Trophoblast cell (in vitro differentiated cells and primary cell): ENCODE measurements around the gene CD3G. TPM values are rescaled to one million over a fixed set of nuclear protein-coding genes. Genes with fewer than 3 reads are reported as not detected.

Source experiments
- DNase-seq, 2 donors: peaks; one replicate each; pipeline ENCODE4 v3.0.0-alpha.2; 2016
- H2AFZ ChIP-seq: 2 replicates; pipeline ENCODE4 v1.6.1; 2013; ENCODE audit warnings: low read length, moderate library complexity, mild to moderate bottlenecking; ENCODE audit not compliant: insufficient read depth, poor library complexity
- H2AK5ac ChIP-seq: 2 replicates; pipeline ENCODE4 v1.6.1; 2013; ENCODE audit warnings: mild to moderate bottlenecking, low read length
- H2BK120ac ChIP-seq: 2 replicates; pipeline ENCODE4 v1.6.1; 2013; ENCODE audit warnings: low read length, mild to moderate bottlenecking, moderate library complexity; ENCODE audit not compliant: insufficient read depth, poor library complexity
- H2BK12ac ChIP-seq: 2 replicates; pipeline ENCODE4 v1.6.1; 2013; ENCODE audit warnings: mild to moderate bottlenecking, low read length, moderate library complexity
- H2BK5ac ChIP-seq: 2 replicates; pipeline ENCODE4 v1.6.1; 2013; ENCODE audit warnings: low read length, low read depth, moderate library complexity, mild to moderate bottlenecking; ENCODE audit not compliant: poor library complexity
- H3K14ac ChIP-seq: 2 replicates; pipeline ENCODE4 v1.6.1; 2013; ENCODE audit warnings: mild to moderate bottlenecking, low read length
- H3K18ac ChIP-seq: 2 replicates; pipeline ENCODE4 v1.6.1; 2013; ENCODE audit warnings: mild to moderate bottlenecking, low read length
- H3K23ac ChIP-seq: 2 replicates; pipeline ENCODE4 v1.6.1; 2013; ENCODE audit warnings: low read length
- H3K27ac ChIP-seq: 2 replicates; pipeline ENCODE4 v1.5.1; 2013; ENCODE audit warnings: low read depth, mild to moderate bottlenecking, inconsistent platforms, low read length, moderate library complexity
- H3K27me3 ChIP-seq: 2 replicates; pipeline ENCODE4 v1.6.1; 2013; ENCODE audit warnings: inconsistent platforms, mild to moderate bottlenecking, low read length, moderate library complexity; ENCODE audit not compliant: insufficient read depth
- H3K36me3 ChIP-seq, 2 experiments: 1 replicate in 1 of 2; 2 replicates in 1 of 2; pipeline ENCODE4 v1.6.1; 2013; ENCODE audit warnings: low read length in 2 of 2, mild to moderate bottlenecking in 2 of 2, moderate library complexity in 1 of 2; ENCODE audit not compliant: insufficient read depth in 2 of 2, control insufficient read depth in 1 of 2
- H3K4ac ChIP-seq: 2 replicates; pipeline ENCODE4 v1.6.1; 2013; ENCODE audit warnings: low read depth, mild to moderate bottlenecking, low read length, moderate library complexity
- H3K4me1 ChIP-seq, 2 experiments: 1 replicate in 1 of 2; 2 replicates in 1 of 2; pipeline ENCODE4 v1.6.1; 2013; ENCODE audit warnings: low read length in 2 of 2, mild to moderate bottlenecking in 2 of 2, moderate library complexity in 1 of 2; ENCODE audit not compliant: insufficient read depth in 2 of 2, control insufficient read depth in 1 of 2
- H3K4me2 ChIP-seq: 2 replicates; pipeline ENCODE4 v1.6.1; 2013; ENCODE audit warnings: inconsistent platforms, mild to moderate bottlenecking, low read length, moderate library complexity
- H3K4me3 ChIP-seq: 2 replicates; pipeline ENCODE4 v1.5.1; 2013; ENCODE audit warnings: mild to moderate bottlenecking, low read depth, low read length, inconsistent platforms
- H3K79me1 ChIP-seq: one replicate; pipeline ENCODE4 v1.6.1; 2013; ENCODE audit warnings: low read length
- H3K79me2 ChIP-seq: 2 replicates; pipeline ENCODE4 v1.6.1; 2013; ENCODE audit warnings: low read length, mild to moderate bottlenecking; ENCODE audit not compliant: control insufficient read depth, insufficient read depth, poor library complexity
- H3K9ac ChIP-seq: 2 replicates; pipeline ENCODE4 v1.6.1; 2013; ENCODE audit warnings: mild to moderate bottlenecking, low read length
- H3K9me3 ChIP-seq: 2 replicates; pipeline ENCODE4 v1.6.1; 2013; ENCODE audit warnings: low read depth, mild to moderate bottlenecking, control low read depth, inconsistent platforms, low read length; ENCODE audit not compliant: insufficient read depth
- H4K12ac ChIP-seq: 2 replicates; pipeline ENCODE4 v1.6.1; 2013; ENCODE audit warnings: low read depth, mild to moderate bottlenecking, low read length, moderate library complexity
- H4K8ac ChIP-seq: 2 replicates; pipeline ENCODE4 v1.6.1; 2013; ENCODE audit warnings: low read depth, mild to moderate bottlenecking, low read length, moderate library complexity
- H4K91ac ChIP-seq: one replicate; pipeline ENCODE4 v1.6.1; 2013; ENCODE audit warnings: low read depth, mild to moderate bottlenecking, low read length, moderate library complexity
- WGBS: extraction: QIAGEN DNeasy Blood & Tissue Kit; methylation state at CpG from one replicate; pipeline ENCODE4 v1.1.7; 2013; ENCODE audit warnings: missing lambda C conversion rate; ENCODE audit not compliant: insufficient read length, insufficient coverage; ENCODE audit errors: extremely low coverage; 5-methylcytosine and 5-hydroxymethylcytosine counted together
- polyA plus RNA-seq: library from polyadenylated mRNA; stranded (reverse); fragments of 200-250 nt; gene quantifications from 2 replicates; pipeline ENCODE4 v1.2.3, GENCODE V29; 2013

CD3G gene
- not detected in 2 replicates for polyA plus RNA-seq

GRCh38 chr11:118343981-118344515 lies at the start of gene CD3G:
CD3G (plus strand) TSS chr11:118344344; CDS start chr11:118344424, 80 bp downstream.
- Histone ChIP-seq H2AK5ac (no peak within 1 kb of the TSS), H3K23ac (no peak within 1 kb of the TSS), H2AFZ (no peak within 1 kb of the TSS), H4K91ac (no peak within 1 kb of the TSS), H3K9me3 (no peaks in the 10 kb centered on the region), H2BK12ac (no peak within 1 kb of the TSS), H3K18ac (no peak within 1 kb of the TSS), H3K27ac (no peak within 1 kb of the TSS), H3K36me3 (no peaks in the 10 kb centered on the region), H3K27me3 (no peaks in the 10 kb centered on the region), H4K12ac (no peak within 1 kb of the TSS), H3K4ac (no peak within 1 kb of the TSS), H3K4me1 (no peaks in the 10 kb centered on the region), H3K79me1 (no peaks in the 10 kb centered on the region), H3K4me3 (no peak within 1 kb of the TSS), H3K9ac (no peak within 1 kb of the TSS), H4K8ac (no peak within 1 kb of the TSS), H3K79me2 (no peaks in the 10 kb centered on the region), H3K4me2 (no peak within 1 kb of the TSS), H2BK5ac (no peak within 1 kb of the TSS), H2BK120ac (no peak within 1 kb of the TSS), H3K14ac (no peak within 1 kb of the TSS)
- no CpG with 5 or more reads among the region's 6 CpGs for WGBS
- no peak for DNase-seq

GRCh38 chr11:118295199-118295598 lies 48.9 kb upstream of the CD3G start:
- Histone ChIP-seq H3K27ac (no peak overlapping the region), H2AFZ (no peak overlapping the region), H2BK12ac (no peak overlapping the region), H2BK120ac (no peak overlapping the region), H4K8ac (no peak overlapping the region), H3K4me3 (no peak overlapping the region), H4K12ac (no peak overlapping the region), H3K27me3 (no peaks in the 10 kb centered on the region), H2AK5ac (no peak overlapping the region), H3K4me2 (no peak overlapping the region), H3K9ac (no peak overlapping the region), H3K79me2 (no peaks in the 10 kb centered on the region), H3K18ac (no peak overlapping the region), H3K4me1 (no peaks in the 10 kb centered on the region), H3K9me3 (peaks cover 2% of the 10 kb centered on the region), H3K4ac (no peak overlapping the region), H4K91ac (no peak overlapping the region), H3K14ac (no peak overlapping the region), H2BK5ac (no peak overlapping the region), H3K79me1 (no peaks in the 10 kb centered on the region), H3K36me3 (no peaks in the 10 kb centered on the region), H3K23ac (no peak overlapping the region)
- DNase-seq: no peak
- no CpG with 5 or more reads among the region's 5 CpGs for whole genome bisulfite sequencing

GRCh38 chr11:118295815-118296454 lies 48.2 kb upstream of the CD3G start:
- H3K27ac ChIP-seq: no peak overlapping the region
- no peaks in the 10 kb centered on the region for H3K4me1 ChIP-seq
- H2AK5ac ChIP-seq: no peak overlapping the region
- no peak overlapping the region for H4K8ac ChIP-seq
- no peak overlapping the region for H3K18ac ChIP-seq
- no peak overlapping the region for H2BK12ac ChIP-seq
- no peaks in the 10 kb centered on the region for H3K27me3 ChIP-seq
- peaks cover 2% of the 10 kb centered on the region for H3K9me3 ChIP-seq
- no peak overlapping the region for H3K9ac ChIP-seq
- H3K4me2 ChIP-seq: no peak overlapping the region
- no peaks in the 10 kb centered on the region for H3K79me2 ChIP-seq
- H3K36me3 ChIP-seq: no peaks in the 10 kb centered on the region
- no peak overlapping the region for H3K4me3 ChIP-seq
- no peak overlapping the region for H3K23ac ChIP-seq
- H2BK5ac ChIP-seq: no peak overlapping the region
- H4K12ac ChIP-seq: no peak overlapping the region
- DNase-seq: peak in 1 of 2 donors; percentile 37
- H4K91ac ChIP-seq: no peak overlapping the region
- no peak overlapping the region for H3K4ac ChIP-seq
- no peak overlapping the region for H3K14ac ChIP-seq
- H2AFZ ChIP-seq: no peak overlapping the region
- no peaks in the 10 kb centered on the region for H3K79me1 ChIP-seq
- no peak overlapping the region for H2BK120ac ChIP-seq
- no CpG with 5 or more reads among the region's 3 CpGs for WGBS

- no peak for DNase-seq
- H3K9me3 ChIP-seq: no peaks in the 10 kb centered on the region
- no peaks in the 10 kb centered on the region for H3K36me3 ChIP-seq
- no peak overlapping the region for H2AK5ac ChIP-seq
- H3K4ac ChIP-seq: no peak overlapping the region
- no peaks in the 10 kb centered on the region for H3K27me3 ChIP-seq
- H3K23ac ChIP-seq: no peak overlapping the region
- no peak overlapping the region for H3K18ac ChIP-seq
- no peak overlapping the region for H2BK12ac ChIP-seq
- H3K79me2 ChIP-seq: no peaks in the 10 kb centered on the region
- H2BK5ac ChIP-seq: no peak overlapping the region
- H3K4me3 ChIP-seq: no peak overlapping the region
- no peak overlapping the region for H3K14ac ChIP-seq
- no peaks in the 10 kb centered on the region for H3K79me1 ChIP-seq
- H3K9ac ChIP-seq: no peak overlapping the region
- H4K91ac ChIP-seq: no peak overlapping the region
- no CpG with 5 or more reads among the region's 8 CpGs for WGBS
- no peak overlapping the region for H3K4me2 ChIP-seq
- H2AFZ ChIP-seq: no peak overlapping the region
- H3K27ac ChIP-seq: no peak overlapping the region
- no peak overlapping the region for H4K8ac ChIP-seq
- no peaks in the 10 kb centered on the region for H3K4me1 ChIP-seq
- H2BK120ac ChIP-seq: no peak overlapping the region
- H4K12ac ChIP-seq: no peak overlapping the region
These were observed 42.4 kb upstream of the CD3G start for GRCh38 chr11:118301600-118302195.
